WTC11 (cell line): ENCODE measurements around the gene ALK.

Experiments used
- JAZF1 ChIP-seq: fragments of 250-450 bp; sonication (Bioruptor Pico); IDR thresholded peaks from 2 replicates; pipeline ENCODE4 v1.9.0; 2021; ENCODE audit warnings: moderate library complexity, mild to moderate bottlenecking, inconsistent platforms
- NR2C2 ChIP-seq: sonication (generic); formaldehyde crosslinking; IDR thresholded peaks from 2 replicates; pipeline ENCODE4 v1.8.0; 2022; ENCODE audit warnings: mild to moderate bottlenecking, missing genetic modification reagents
- TCF7 ChIP-seq: sonication (generic); formaldehyde crosslinking; IDR thresholded peaks from 2 replicates; pipeline ENCODE4 v1.8.0; 2022; ENCODE audit warnings: mild to moderate bottlenecking, low read depth, missing genetic modification reagents, moderate library complexity
- USF2 ChIP-seq: sonication (generic); formaldehyde crosslinking; IDR thresholded peaks from 2 replicates; pipeline ENCODE4 v1.8.1; 2023; ENCODE audit warnings: mild to moderate bottlenecking, missing genetic modification reagents, moderate library complexity
- ZNF532 ChIP-seq: fragments of 250-450 bp; sonication (Bioruptor Pico); IDR thresholded peaks from 2 replicates; pipeline ENCODE4 v1.9.0; 2021; ENCODE audit warnings: mild to moderate bottlenecking, borderline replicate concordance
- TF ChIP-seq, protein P1 (sequence below): fragments of 200-600 bp; IDR thresholded peaks from 2 replicates; pipeline ENCODE4 v1.8.0; 2022; ENCODE audit warnings: antibody characterized with exemption

- TF ChIP-seq JAZF1 (no peak), TCF7 (CRISPR knock-in tag) (no peak), ZNF532 (CRISPR knock-in tag) (no peak), NR2C2 (CRISPR knock-in tag) (no peak), USF2 (CRISPR knock-in tag) (no peak)
- TF ChIP-seq, protein P1, sequence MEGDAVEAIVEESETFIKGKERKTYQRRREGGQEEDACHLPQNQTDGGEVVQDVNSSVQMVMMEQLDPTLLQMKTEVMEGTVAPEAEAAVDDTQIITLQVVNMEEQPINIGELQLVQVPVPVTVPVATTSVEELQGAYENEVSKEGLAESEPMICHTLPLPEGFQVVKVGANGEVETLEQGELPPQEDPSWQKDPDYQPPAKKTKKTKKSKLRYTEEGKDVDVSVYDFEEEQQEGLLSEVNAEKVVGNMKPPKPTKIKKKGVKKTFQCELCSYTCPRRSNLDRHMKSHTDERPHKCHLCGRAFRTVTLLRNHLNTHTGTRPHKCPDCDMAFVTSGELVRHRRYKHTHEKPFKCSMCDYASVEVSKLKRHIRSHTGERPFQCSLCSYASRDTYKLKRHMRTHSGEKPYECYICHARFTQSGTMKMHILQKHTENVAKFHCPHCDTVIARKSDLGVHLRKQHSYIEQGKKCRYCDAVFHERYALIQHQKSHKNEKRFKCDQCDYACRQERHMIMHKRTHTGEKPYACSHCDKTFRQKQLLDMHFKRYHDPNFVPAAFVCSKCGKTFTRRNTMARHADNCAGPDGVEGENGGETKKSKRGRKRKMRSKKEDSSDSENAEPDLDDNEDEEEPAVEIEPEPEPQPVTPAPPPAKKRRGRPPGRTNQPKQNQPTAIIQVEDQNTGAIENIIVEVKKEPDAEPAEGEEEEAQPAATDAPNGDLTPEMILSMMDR, result peak; percentile 71
Observed at GRCh38 chr2:29309090-29310029, 612.0 kb downstream of the ALK start.
